Activated CD4-positive, alpha-beta T cell treated with anti-CD3 and anti-CD28 coated beads for 4 hours (primary cell): ENCODE data around the gene NBPF9.
"Not testable (repeated sequence)": the region's sequence is repeated elsewhere in the genome, so short reads cannot be mapped to it uniquely, and the experiment has no call there.

ENCODE experiments used
- DNase-seq, 2 donors: peaks; one replicate each; pipeline ENCODE4 v3.0.0-alpha.2; 2020

NBPF9 gene

DNA sequence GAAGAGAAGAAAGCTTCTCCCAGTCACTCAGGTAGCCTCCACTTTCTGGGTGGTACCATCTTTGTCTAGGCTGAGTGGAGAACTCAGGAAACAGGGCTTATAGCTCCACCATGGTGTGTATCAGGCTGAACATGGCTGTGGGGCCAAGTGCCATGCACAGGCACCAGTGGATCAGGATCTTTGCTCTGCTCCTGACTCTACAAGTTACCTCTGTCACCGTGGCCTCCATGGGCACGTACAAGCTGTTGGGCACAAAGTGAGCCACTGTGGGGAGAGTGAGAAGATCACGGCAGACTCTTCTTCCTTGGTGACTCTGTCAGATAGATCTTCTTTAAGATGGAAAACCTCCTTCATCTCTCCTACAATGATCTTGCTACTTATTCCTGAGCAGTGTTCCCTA is 93.6 kb downstream of the NBPF9 start:
- DNase-seq = not testable (repeated sequence)

DNA sequence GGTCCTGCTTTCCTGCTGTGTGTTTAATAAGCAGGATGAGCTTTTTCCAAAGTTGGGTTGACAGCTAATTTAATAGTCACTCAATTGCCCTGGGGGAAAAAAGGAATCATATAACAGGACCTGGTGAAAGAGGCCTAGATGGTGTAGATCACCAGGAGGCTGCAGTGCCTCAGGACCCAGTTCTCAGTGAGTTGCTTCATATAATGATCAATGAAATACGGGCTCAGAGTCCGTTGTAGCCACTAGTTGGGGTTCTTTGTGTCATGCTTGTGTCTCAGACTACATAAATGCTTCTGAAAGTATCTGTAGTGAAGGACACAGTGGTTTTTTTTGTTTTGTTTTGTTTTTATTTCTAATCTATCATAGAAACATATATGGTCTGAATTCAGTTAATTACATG is 94.6 kb downstream of the NBPF9 start:
- DNase-seq = not testable (repeated sequence)

DNA sequence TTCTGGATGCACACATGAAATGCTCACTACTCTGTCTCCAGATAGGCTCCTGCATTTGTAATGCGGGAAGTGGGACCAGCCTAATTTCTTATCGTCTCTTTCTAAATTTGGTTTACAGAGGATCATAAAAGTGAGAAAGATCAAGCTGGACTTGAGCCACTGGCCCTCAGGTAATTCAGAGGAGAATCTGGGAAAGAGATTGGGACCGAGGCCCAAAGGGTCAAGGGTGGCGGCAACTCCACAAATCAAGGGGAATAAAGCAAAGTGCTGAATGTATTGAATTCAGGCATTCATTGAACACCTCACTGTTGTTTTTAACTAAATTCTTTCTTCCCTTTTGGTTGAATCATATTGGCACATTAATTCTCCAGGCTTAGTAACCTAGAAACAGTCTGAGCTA is 95.0 kb downstream of the NBPF9 start:
- DNase-seq = not testable (repeated sequence)
